C4-2B (cell line): ENCODE data around the gene RGS10.

ENCODE experiments used
- CTCF ChIP-seq: fragments of 450-650 bp; conservative IDR thresholded peaks from 2 replicates; pipeline ENCODE4 v1.5.1; 2017; ENCODE audit warnings: mild to moderate bottlenecking
- ZFX ChIP-seq: fragments of 450-650 bp; IDR thresholded peaks from 2 replicates; pipeline ENCODE4 v1.6.1; 2017

GRCh38 chr10:119542988-119543813 lies 682 bp upstream of the RGS10 start:
- TF ChIP-seq CTCF (peak; percentile 86), ZFX (peak; percentile 92)
